ENCODE data around the gene TBC1D16. TPM values are rescaled to one million over a fixed set of nuclear protein-coding genes. Genes with fewer than 3 reads are reported as not detected.

TBC1D16 gene
- total and polyA plus RNA-seq, 2 experiments from 2014 or later = 24.5 to 38.1 TPM

DNA sequence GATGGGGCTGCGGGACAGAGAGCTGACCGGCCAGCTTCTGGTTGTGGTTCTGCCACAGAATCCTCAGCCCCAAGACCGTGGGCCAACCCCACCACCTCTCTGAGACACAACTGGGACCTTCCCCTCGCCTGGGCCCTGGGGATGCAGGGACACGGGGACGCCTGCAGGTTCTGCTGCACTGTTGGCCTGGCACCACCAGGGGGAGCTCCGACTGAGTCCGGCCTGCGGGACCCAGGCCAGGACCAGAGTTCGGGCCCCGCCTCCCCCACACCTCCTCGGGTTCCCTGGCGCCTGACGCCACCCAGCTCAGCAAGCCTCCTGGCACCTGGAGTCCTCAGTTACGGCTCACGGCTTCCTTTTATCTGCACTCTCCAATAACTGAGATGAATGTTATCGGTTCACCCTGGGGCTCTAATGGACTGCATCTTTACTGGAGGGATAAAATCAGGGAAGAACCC is 27.3 kb downstream of the TBC1D16 start:
- DNase-seq (ENCODE audit: low spot score) = peak; percentile 88
- Histone ChIP-seq H3K27ac (no peak overlapping the region), H3K4me1 (ENCODE audit: insufficient read depth) (peaks cover 9% of the 10 kb centered on the region), H4K20me1 (ENCODE audit: insufficient read depth, poor library complexity, severe bottlenecking) (no peaks in the 10 kb centered on the region), H3K4me2 (no peak overlapping the region), H3K36me3 (replicated peaks; ENCODE audit: insufficient read depth, low read depth) (no peaks in the 10 kb centered on the region), H3K9me2 (replicated peaks; ENCODE audit: insufficient read depth) (no peaks in the 10 kb centered on the region), H3K27me3 (no peaks in the 10 kb centered on the region), H3K4me3 (no peak overlapping the region), H3K79me2 (peaks cover 19% of the 10 kb centered on the region), H2AFZ (no peak overlapping the region), H3K9me3 (ENCODE audit: low read depth) (no peaks in the 10 kb centered on the region)
- TF ChIP-seq, protein P1, sequence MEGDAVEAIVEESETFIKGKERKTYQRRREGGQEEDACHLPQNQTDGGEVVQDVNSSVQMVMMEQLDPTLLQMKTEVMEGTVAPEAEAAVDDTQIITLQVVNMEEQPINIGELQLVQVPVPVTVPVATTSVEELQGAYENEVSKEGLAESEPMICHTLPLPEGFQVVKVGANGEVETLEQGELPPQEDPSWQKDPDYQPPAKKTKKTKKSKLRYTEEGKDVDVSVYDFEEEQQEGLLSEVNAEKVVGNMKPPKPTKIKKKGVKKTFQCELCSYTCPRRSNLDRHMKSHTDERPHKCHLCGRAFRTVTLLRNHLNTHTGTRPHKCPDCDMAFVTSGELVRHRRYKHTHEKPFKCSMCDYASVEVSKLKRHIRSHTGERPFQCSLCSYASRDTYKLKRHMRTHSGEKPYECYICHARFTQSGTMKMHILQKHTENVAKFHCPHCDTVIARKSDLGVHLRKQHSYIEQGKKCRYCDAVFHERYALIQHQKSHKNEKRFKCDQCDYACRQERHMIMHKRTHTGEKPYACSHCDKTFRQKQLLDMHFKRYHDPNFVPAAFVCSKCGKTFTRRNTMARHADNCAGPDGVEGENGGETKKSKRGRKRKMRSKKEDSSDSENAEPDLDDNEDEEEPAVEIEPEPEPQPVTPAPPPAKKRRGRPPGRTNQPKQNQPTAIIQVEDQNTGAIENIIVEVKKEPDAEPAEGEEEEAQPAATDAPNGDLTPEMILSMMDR (IDR thresholded peaks at IDR 0.05; ENCODE audit: poor library complexity) = peak; percentile 90
- TF ChIP-seq EZH2phosphoT487 (IDR thresholded peaks at IDR 0.05; ENCODE audit: low read depth, severe bottlenecking, unreplicated experiment) = no peak
- 22% methylated on average over 17 of the region's 17 CpGs for WGBS (ENCODE audit: low lambda C conversion rate, missing lambda C conversion rate)

DNA sequence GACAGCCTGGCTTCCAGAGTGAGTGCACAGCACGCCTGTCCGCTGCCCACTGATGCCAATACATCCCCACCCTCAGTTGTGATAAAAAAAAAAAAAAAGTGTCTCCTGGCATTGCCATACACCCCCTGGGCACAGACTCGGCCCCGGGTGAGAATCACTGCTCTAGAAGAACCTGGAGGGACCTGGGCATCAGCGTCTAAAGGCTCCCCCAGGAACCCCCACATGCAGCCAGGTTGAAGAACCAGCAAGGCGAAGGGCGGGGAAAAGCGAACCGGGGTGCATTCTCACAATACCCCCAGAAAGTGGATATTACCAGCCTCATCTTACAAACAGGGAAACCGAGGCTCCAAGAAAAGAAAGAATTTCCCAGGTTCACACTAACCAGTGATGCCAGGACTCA is 27.7 kb downstream of the TBC1D16 start:
- H3K27me3 ChIP-seq = no peaks in the 10 kb centered on the region
- H4K20me1 ChIP-seq (ENCODE audit: insufficient read depth, poor library complexity, severe bottlenecking) = no peaks in the 10 kb centered on the region
- no peak overlapping the region for H3K4me3 ChIP-seq
- peaks cover 23% of the 10 kb centered on the region for H3K79me2 ChIP-seq
- no peak overlapping the region for H3K4me2 ChIP-seq
- TF ChIP-seq EZH2 (IDR thresholded peaks at IDR 0.05; ENCODE audit: borderline replicate concordance) (no peak), EZH2phosphoT487 (IDR thresholded peaks at IDR 0.05; ENCODE audit: low read depth, severe bottlenecking, unreplicated experiment) (no peak)
- TF ChIP-seq, protein P1 (IDR thresholded peaks at IDR 0.05; ENCODE audit: poor library complexity) = no peak
- H2AFZ ChIP-seq = no peak overlapping the region
- no peak for DNase-seq (ENCODE audit: low spot score)
- H3K27ac ChIP-seq = no peak overlapping the region
- no peaks in the 10 kb centered on the region for H3K36me3 ChIP-seq (replicated peaks; ENCODE audit: insufficient read depth, low read depth)
- H3K9me3 ChIP-seq (ENCODE audit: low read depth) = no peaks in the 10 kb centered on the region
- peaks cover 9% of the 10 kb centered on the region for H3K4me1 ChIP-seq (ENCODE audit: insufficient read depth)
- no peaks in the 10 kb centered on the region for H3K9me2 ChIP-seq (replicated peaks; ENCODE audit: insufficient read depth)
- whole genome bisulfite sequencing (ENCODE audit: low lambda C conversion rate, missing lambda C conversion rate) = 78% methylated on average over 10 of the region's 10 CpGs

DNA sequence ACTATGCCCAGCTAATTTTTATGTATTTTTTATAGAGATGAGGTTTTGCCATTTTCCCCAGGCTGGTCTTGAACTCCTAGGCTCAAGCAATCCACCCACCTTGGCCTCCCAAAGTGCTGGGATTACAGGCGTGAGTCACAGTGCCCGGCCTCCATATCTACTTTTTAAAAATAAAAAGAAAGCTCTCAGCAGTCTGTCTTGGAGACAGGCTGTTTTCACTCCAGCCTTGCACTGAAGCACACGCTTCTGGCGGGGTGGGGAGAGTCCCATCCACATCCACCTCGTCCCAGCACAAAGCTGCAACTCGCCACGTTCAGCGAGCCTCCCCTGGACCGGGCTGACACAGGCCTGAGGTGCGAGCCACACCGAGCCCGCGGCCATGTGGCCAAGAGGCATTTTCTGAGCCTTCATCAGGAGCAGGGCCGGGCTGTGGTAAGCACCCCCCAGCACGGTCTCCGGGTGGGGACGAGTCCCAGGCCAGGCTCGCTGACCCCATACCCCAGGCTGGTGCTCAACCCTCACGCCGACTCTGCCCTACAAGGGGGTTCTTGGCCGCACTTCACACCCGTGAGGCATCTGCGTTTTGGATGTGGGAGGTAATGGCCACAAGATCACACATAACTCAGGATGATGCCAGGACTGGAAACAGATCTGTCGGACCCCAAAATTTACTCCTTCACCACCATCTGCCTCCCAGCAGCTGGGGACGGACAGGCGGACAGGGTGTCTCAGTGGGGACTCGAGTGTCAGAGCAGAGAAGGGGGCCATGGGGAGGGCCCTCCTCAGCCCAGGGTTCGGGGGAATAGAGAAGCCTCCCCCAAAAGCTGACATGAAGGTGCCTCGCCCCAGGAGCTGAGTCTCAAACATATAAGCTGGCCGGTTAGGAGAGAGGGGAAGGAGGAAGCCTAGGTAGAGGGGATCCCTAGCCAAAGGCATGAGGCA is 28.6 kb downstream of the TBC1D16 start:
- TF ChIP-seq, protein P1 (IDR thresholded peaks at IDR 0.05; ENCODE audit: poor library complexity) = no peak
- no peak for TF ChIP-seq EZH2phosphoT487 (IDR thresholded peaks at IDR 0.05; ENCODE audit: low read depth, severe bottlenecking, unreplicated experiment)
- TF ChIP-seq EZH2 (IDR thresholded peaks at IDR 0.05; ENCODE audit: borderline replicate concordance) = no peak
- WGBS (ENCODE audit: low lambda C conversion rate, missing lambda C conversion rate) = 93% methylated on average over 30 of the region's 30 CpGs

More for the DNA sequence above, 28.6 kb downstream of the TBC1D16 start:
- H3K4me3 ChIP-seq = no peak overlapping the region
- H3K9me3 ChIP-seq (ENCODE audit: low read depth) = no peaks in the 10 kb centered on the region
- H3K27ac ChIP-seq = no peak overlapping the region
- no peak for DNase-seq (ENCODE audit: low spot score)
- no peaks in the 10 kb centered on the region for H3K27me3 ChIP-seq
- no peaks in the 10 kb centered on the region for H3K36me3 ChIP-seq (replicated peaks; ENCODE audit: insufficient read depth, low read depth)
- H3K4me1 ChIP-seq (ENCODE audit: insufficient read depth) = peaks cover 13% of the 10 kb centered on the region
- no peaks in the 10 kb centered on the region for H3K9me2 ChIP-seq (replicated peaks; ENCODE audit: insufficient read depth)
- no peak overlapping the region for H2AFZ ChIP-seq
- no peak overlapping the region for H3K4me2 ChIP-seq
- no peaks in the 10 kb centered on the region for H4K20me1 ChIP-seq (ENCODE audit: insufficient read depth, poor library complexity, severe bottlenecking)
- H3K79me2 ChIP-seq = peaks cover 24% of the 10 kb centered on the region

All from hepatocyte (in vitro differentiated cells).